Stomach (tissue), 4 donors: ENCODE data around the gene RPS19.

Experiments used
- CTCF ChIP-seq, 7 experiments: fragments of 450-650 bp in 4 of 7; fragments of 200-600 bp in 3 of 7; sonication (generic) in 3 of 7; IDR thresholded peaks; one replicate each; pipeline ENCODE4 v1.5.1; 2016 to 2019; ENCODE audit warnings: antibody characterized with exemption in 7 of 7, control low read depth in 2 of 7, mild to moderate bottlenecking in 1 of 7
- POLR2A ChIP-seq, 4 donors: fragments of 450-650 bp; IDR thresholded peaks; one replicate each; pipeline ENCODE4 v1.6.1; 2016; ENCODE audit warnings: antibody characterized with exemption in 4 of 4, control low read depth in 2 of 4, mild to moderate bottlenecking in 1 of 4, moderate library complexity in 1 of 4

GRCh38 chr19:41821003-41821735, 38.9 kb upstream of the RPS19 start:
- TF ChIP-seq CTCF (IDR thresholded peaks at IDR 0.05) (peak in 5 of 7 experiments; percentile 27 to 56 (median 31)), POLR2A (IDR thresholded peaks at IDR 0.05) (no peak)
